OCI-LY7 (cell line): Measurements from ENCODE around the gene PCDHGB5.

Experiments used
- CTCF ChIP-seq: fragments of 200-600 bp; sonication (generic); conservative IDR thresholded peaks from 2 replicates; pipeline ENCODE4 v1.5.1; 2014; ENCODE audit warnings: mild to moderate bottlenecking, antibody characterized with exemption, low read length, moderate library complexity, mixed read lengths
- EZH2phosphoT487 ChIP-seq: fragments of 200-600 bp; sonication (generic); IDR thresholded peaks from 2 replicates; pipeline ENCODE4 v1.6.1; 2018; ENCODE audit warnings: low read depth, borderline replicate concordance, mild to moderate bottlenecking, mixed run types, antibody characterized with exemption, low read length, moderate library complexity, mixed read lengths

DNA sequence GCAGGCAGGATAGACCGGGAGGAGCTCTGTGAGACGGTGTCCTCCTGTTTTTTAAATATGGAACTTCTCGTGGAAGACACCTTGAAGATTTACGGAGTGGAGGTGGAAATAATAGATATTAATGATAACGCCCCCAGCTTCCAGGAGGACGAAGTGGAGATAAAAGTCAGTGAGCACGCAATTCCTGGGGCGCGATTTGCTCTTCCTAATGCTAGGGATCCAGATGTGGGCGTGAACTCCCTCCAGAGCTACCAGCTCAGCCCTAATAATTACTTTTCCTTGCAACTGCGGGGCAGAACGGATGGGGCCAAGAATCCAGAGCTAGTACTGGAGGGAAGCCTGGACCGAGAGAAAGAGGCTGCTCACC, 23.7 kb downstream of the PCDHGB5 start:
- TF ChIP-seq CTCF (no peak), EZH2phosphoT487 (no peak)
